Measurements from ENCODE around the gene NACC2. TPM values are rescaled to one million over a fixed set of nuclear protein-coding genes. Genes with fewer than 3 reads are reported as not detected.
A peak's percentile ranks its signal among the peaks of the same experiment; 100 is the strongest.

Gene NACC2
- polyA plus RNA-seq, 3 donors = 8.1 to 32.4 (median 8.7) TPM

DNA sequence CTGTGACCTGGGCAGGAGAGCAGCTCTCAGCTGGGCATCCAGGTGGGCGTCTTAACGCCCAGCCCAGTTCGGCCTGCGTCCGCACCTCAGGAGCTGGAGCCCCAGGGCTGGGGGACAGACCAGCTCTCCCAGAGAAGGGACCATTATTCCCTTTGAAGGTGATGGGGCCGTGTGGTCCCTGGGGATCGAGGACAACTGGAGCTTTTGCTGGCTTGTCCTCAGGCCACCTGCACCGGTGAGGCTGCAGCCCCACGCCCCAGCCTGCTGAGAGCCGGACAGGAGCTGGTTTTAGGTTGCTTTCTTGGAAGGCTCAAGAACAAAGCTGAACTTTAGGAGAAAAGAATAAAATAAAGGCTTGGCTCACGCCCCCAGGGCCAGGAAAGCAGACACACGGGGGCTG, 40.9 kb downstream of the NACC2 start:
- Histone ChIP-seq H3K79me2 (ENCODE audit: insufficient read depth, low read length) (peaks cover 100% of the 10 kb centered on the region), H3K4me2 (replicated peaks; ENCODE audit: extremely low read depth, low read length, poor library complexity, severe bottlenecking) (no peak overlapping the region), H3K4me1 (ENCODE audit: control insufficient read depth in 1 of 2, insufficient read depth in 2 of 2, low read length in 2 of 2) (peaks cover 85 to 93% of the 10 kb centered on the region in 2 donors), H3K9ac (ENCODE audit: insufficient read depth, low read length, poor library complexity, severe bottlenecking) (no peak overlapping the region), H3K36me3 (replicated peaks in 1 of 2; ENCODE audit: control insufficient read depth in 1 of 2, insufficient read depth in 2 of 2, low read length in 2 of 2) (peaks cover 5 to 7% of the 10 kb centered on the region in 2 donors), H2AFZ (ENCODE audit: insufficient read depth, low read depth, low read length, poor library complexity, severe bottlenecking) (no peak overlapping the region), H3K9me3 (replicated peaks in 1 of 2; ENCODE audit: control insufficient read depth in 1 of 2, insufficient read depth in 1 of 2, low read length in 2 of 2) (no peaks in the 10 kb centered on the region), H3K27me3 (ENCODE audit: control insufficient read depth in 2 of 2, insufficient read depth in 2 of 2, low read length in 2 of 2) (no peaks in the 10 kb centered on the region), H4K20me1 (ENCODE audit: insufficient read depth, low read length) (peaks cover 70% of the 10 kb centered on the region), H3K27ac (ENCODE audit: low read depth in 1 of 2, low read length in 2 of 2) (no peak overlapping the region), H3K4me3 (replicated peaks in 1 of 3; ENCODE audit: low read depth in 2 of 3, low read length in 3 of 3) (peak overlapping the region in 1 of 3 experiments; percentile 91)
- 97% methylated on average over 11 of the region's 12 CpGs for WGBS (ENCODE audit: insufficient coverage)
- no peak overlapping the region for H3K4me3 Mint-ChIP-seq
- intact Hi-C loops (cut with micrococcal nuclease) = loop anchor here in 1 of 2 donors (5.0 kb wide), 1 partner anchor 33 kb away; no protein-coding TSS in a partner anchor
- no peak for DNase-seq
- H3K9me3 Mint-ChIP-seq = peaks cover 0 to 2% (median 0%) of the 10 kb centered on the region in 7 donors
- TF ChIP-seq CTCF (IDR thresholded peaks at IDR 0.05) = no peak
- peaks cover 68% of the 10 kb centered on the region for H3K4me1 Mint-ChIP-seq
- no peak overlapping the region for H3K27ac Mint-ChIP-seq
- H3K27me3 Mint-ChIP-seq (ENCODE audit: low read depth in 3 of 3) = peaks cover 0 to 3% (median 0%) of the 10 kb centered on the region in 3 donors
- H3K36me3 Mint-ChIP-seq = peaks cover 23 to 25% of the 10 kb centered on the region in 2 donors

DNA sequence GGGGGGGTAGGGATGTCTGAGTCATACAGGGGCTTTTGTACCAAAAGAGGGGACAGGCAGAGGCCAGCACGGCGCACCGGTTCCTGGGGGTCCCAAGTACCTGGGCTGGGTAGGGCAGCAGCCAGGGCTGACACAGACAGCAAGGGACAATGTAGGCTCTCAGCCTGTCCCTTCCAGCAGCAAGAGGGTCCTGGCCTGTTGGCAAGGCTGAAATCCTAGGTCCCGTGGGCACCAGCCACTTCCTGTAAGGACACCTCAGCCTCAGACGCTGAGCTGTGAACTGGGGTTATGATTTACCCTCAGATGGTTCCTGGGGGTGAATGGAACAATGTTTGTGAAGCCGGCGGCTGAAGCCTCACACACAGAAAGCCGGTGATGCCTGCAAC, 41.3 kb downstream of the NACC2 start:
- Histone ChIP-seq H3K9ac (ENCODE audit: insufficient read depth, low read length, poor library complexity, severe bottlenecking) (no peak overlapping the region), H3K27me3 (ENCODE audit: control insufficient read depth in 2 of 2, insufficient read depth in 2 of 2, low read length in 2 of 2) (no peaks in the 10 kb centered on the region), H3K79me2 (ENCODE audit: insufficient read depth, low read length) (peaks cover 100% of the 10 kb centered on the region), H3K27ac (ENCODE audit: low read depth in 1 of 2, low read length in 2 of 2) (peak overlapping the region; percentile 65 to 82), H3K4me2 (replicated peaks; ENCODE audit: extremely low read depth, low read length, poor library complexity, severe bottlenecking) (peak overlapping the region; percentile 95), H3K4me3 (replicated peaks in 1 of 3; ENCODE audit: low read depth in 2 of 3, low read length in 3 of 3) (peak overlapping the region in 1 of 3 experiments; percentile 91), H3K36me3 (replicated peaks in 1 of 2; ENCODE audit: control insufficient read depth in 1 of 2, insufficient read depth in 2 of 2, low read length in 2 of 2) (peaks cover 7 to 9% of the 10 kb centered on the region in 2 donors), H3K4me1 (ENCODE audit: control insufficient read depth in 1 of 2, insufficient read depth in 2 of 2, low read length in 2 of 2) (peaks cover 85 to 93% of the 10 kb centered on the region in 2 donors), H3K9me3 (replicated peaks in 1 of 2; ENCODE audit: control insufficient read depth in 1 of 2, insufficient read depth in 1 of 2, low read length in 2 of 2) (no peaks in the 10 kb centered on the region), H2AFZ (ENCODE audit: insufficient read depth, low read depth, low read length, poor library complexity, severe bottlenecking) (no peak overlapping the region), H4K20me1 (ENCODE audit: insufficient read depth, low read length) (peaks cover 68% of the 10 kb centered on the region)
- peak in 1 of 3 donors; percentile 12 for DNase-seq
- peaks cover 23 to 29% of the 10 kb centered on the region in 2 donors for H3K36me3 Mint-ChIP-seq
- peak overlapping the region in 4 of 7 donors; percentile 57 to 93 (median 88) for H3K27ac Mint-ChIP-seq
- H3K4me3 Mint-ChIP-seq = no peak overlapping the region
- peaks cover 0 to 2% (median 0%) of the 10 kb centered on the region in 7 donors for H3K9me3 Mint-ChIP-seq
- no peak for TF ChIP-seq CTCF (IDR thresholded peaks at IDR 0.05)
- H3K4me1 Mint-ChIP-seq = peaks cover 69% of the 10 kb centered on the region
- intact Hi-C loops (cut with micrococcal nuclease) = loop anchor here in 1 of 2 donors (5.0 kb wide), 1 partner anchor 34 kb away; no protein-coding TSS in a partner anchor
- WGBS (ENCODE audit: insufficient coverage) = 54% methylated on average over 6 of the region's 8 CpGs
- H3K27me3 Mint-ChIP-seq (ENCODE audit: low read depth in 3 of 3) = peaks cover 0 to 3% (median 0%) of the 10 kb centered on the region in 3 donors

Data from CD14-positive monocyte (primary cell).